ENCODE results near the gene HOXB6. TPM values are rescaled to one million over a fixed set of nuclear protein-coding genes. Genes with fewer than 3 reads are reported as not detected.

The HOXB6 gene
- total RNA-seq, 1 experiment from 2014 or later = 196 TPM

GRCh38 chr17:48634493-48635208 is 29.9 kb upstream of the HOXB6 start:
- BruUV-seq (replicated peaks) = TSS peak; percentile 13
- Histone ChIP-seq H3K4me1 (ENCODE audit: control insufficient read depth, insufficient read depth, low read length) (peaks cover 32% of the 10 kb centered on the region), H3K36me3 (ENCODE audit: control insufficient read depth, insufficient read depth, low read length) (peaks cover 12% of the 10 kb centered on the region; the same call in 1 of the 2 replicates), H3K9me3 (ENCODE audit: control insufficient read depth, insufficient read depth, low read depth, low read length) (no peaks in the 10 kb centered on the region), H3K27ac (ENCODE audit: low read length) (no peak overlapping the region), H3K27me3 (ENCODE audit: control insufficient read depth, insufficient read depth, low read length) (no peaks in the 10 kb centered on the region), H3K4me3 (ENCODE audit: low read depth in 2 of 2, low read length in 2 of 2) (no peak overlapping the region)
- ChIA-PET POLR2A (no interaction called here), CTCF (no interaction called here)
- TF ChIP-seq SIN3A (IDR thresholded peaks at IDR 0.05; ENCODE audit: borderline replicate concordance, insufficient read depth, low read depth, low read length) = no peak
- no peak for TF ChIP-seq CTCF (IDR thresholded peaks at IDR 0.05)
- TF ChIP-seq REST (IDR thresholded peaks at IDR 0.05; ENCODE audit: insufficient read depth in 1 of 2, low read depth in 2 of 2, low read length in 1 of 2) = no peak
- no peak for TF ChIP-seq TCF7L2 (IDR thresholded peaks at IDR 0.05; ENCODE audit: low read depth, low read length)
- TF ChIP-seq POLR2AphosphoS5 (IDR thresholded peaks at IDR 0.05; ENCODE audit: low read depth, low read length) = no peak
- intact Hi-C loops (cut with micrococcal nuclease; ENCODE audit: unreplicated experiment) = no loop called here
- no peak for DNase-seq (ENCODE audit: low read depth, low spot score)
- ATAC-seq = no peak
- in situ Hi-C loops (cut with HindIII; ENCODE audit: low pct_unique_long_range_greater_than_20kb, low sequenced_read_pairs) = no loop called here

- in situ Hi-C loops (cut with HindIII; ENCODE audit: low pct_unique_long_range_greater_than_20kb, low sequenced_read_pairs) (no loop called here), intact Hi-C loops (cut with micrococcal nuclease; ENCODE audit: unreplicated experiment) (no loop called here)
- peaks cover 12% of the 10 kb centered on the region; the same call in 1 of the 2 replicates for H3K36me3 ChIP-seq (ENCODE audit: control insufficient read depth, insufficient read depth, low read length)
- POLR2A ChIA-PET = no interaction called here
- H3K9me3 ChIP-seq (ENCODE audit: control insufficient read depth, insufficient read depth, low read depth, low read length) = no peaks in the 10 kb centered on the region
- TF ChIP-seq TCF7L2 (IDR thresholded peaks at IDR 0.05; ENCODE audit: low read depth, low read length) (no peak), CTCF (IDR thresholded peaks at IDR 0.05) (no peak), REST (IDR thresholded peaks at IDR 0.05; ENCODE audit: insufficient read depth in 1 of 2, low read depth in 2 of 2, low read length in 1 of 2) (no peak), SIN3A (IDR thresholded peaks at IDR 0.05; ENCODE audit: borderline replicate concordance, insufficient read depth, low read depth, low read length) (no peak), POLR2AphosphoS5 (IDR thresholded peaks at IDR 0.05; ENCODE audit: low read depth, low read length) (no peak)
- no TSS peak for BruUV-seq (replicated peaks)
- H3K27me3 ChIP-seq (ENCODE audit: control insufficient read depth, insufficient read depth, low read length) = no peaks in the 10 kb centered on the region
- H3K4me3 ChIP-seq (ENCODE audit: low read depth in 2 of 2, low read length in 2 of 2) = no peak overlapping the region
- ATAC-seq = no peak
- no peak overlapping the region for H3K27ac ChIP-seq (ENCODE audit: low read length)
- peaks cover 28% of the 10 kb centered on the region for H3K4me1 ChIP-seq (ENCODE audit: control insufficient read depth, insufficient read depth, low read length)
- DNase-seq (ENCODE audit: low read depth, low spot score) = no peak
- CTCF ChIA-PET = no interaction called here
Measured at GRCh38 chr17:48633266-48633677, 28.5 kb upstream of the HOXB6 start.
